HepG2 (cell line): ENCODE data around the gene FAM174C. TPM values are rescaled to one million over a fixed set of nuclear protein-coding genes. Genes with fewer than 3 reads are reported as not detected.

Source experiments
- AFF4 ChIP-seq: sonication (generic); formaldehyde crosslinking; IDR thresholded peaks from 2 replicates; pipeline ENCODE4 v1.4.0; 2020; ENCODE audit warnings: missing genetic modification reagents
- ASH2L ChIP-seq: fragments of 300-600, 200-600 bp; sonication (generic); IDR thresholded peaks from 2 replicates; pipeline ENCODE4 v1.7.0; 2017; ENCODE audit warnings: low read depth, mild to moderate bottlenecking, moderate library complexity, mixed read lengths, low read length; ENCODE audit not compliant: insufficient read length
- BORCS8-MEF2B ChIP-seq: sonication (generic); formaldehyde crosslinking; IDR thresholded peaks from 2 replicates; pipeline ENCODE4 v1.8.0; 2022; ENCODE audit warnings: mild to moderate bottlenecking, missing genetic modification reagents
- E2F2 ChIP-seq: sonication (generic); formaldehyde crosslinking; IDR thresholded peaks from 2 replicates; pipeline ENCODE4 v1.4.0; 2020; ENCODE audit warnings: missing genetic modification reagents, borderline replicate concordance
- FIP1L1 ChIP-seq: fragments of 200-400 bp; formaldehyde crosslinking; IDR thresholded peaks from 2 replicates; pipeline ENCODE4 v1.6.1; 2018; ENCODE audit warnings: low read depth, mild to moderate bottlenecking, low read length, moderate library complexity, borderline replicate concordance; ENCODE audit not compliant: insufficient read depth
- KDM3A ChIP-seq: IDR thresholded peaks from 2 replicates; pipeline ENCODE4 v1.6.1; 2018; ENCODE audit warnings: low read depth, missing compliant biosample characterization
- MAFK ChIP-seq, 2 experiments: IDR thresholded peaks in 1 of 2; conservative IDR thresholded peaks in 1 of 2; 2 replicates each; pipeline ENCODE4 v1.6.1; 2011; ENCODE audit warnings: improper control_type of control experiment in 2 of 2, low read length in 2 of 2
- MTF2 ChIP-seq: sonication (generic); formaldehyde crosslinking; IDR thresholded peaks from 2 replicates; pipeline ENCODE4 v1.5.0; 2020; ENCODE audit warnings: missing genetic modification reagents, borderline replicate concordance
- SMARCE1 ChIP-seq: fragments of 450-650 bp; IDR thresholded peaks from 2 replicates; pipeline ENCODE4 v1.6.1; 2017; ENCODE audit warnings: borderline replicate concordance
- ZBTB4 ChIP-seq: sonication (generic); formaldehyde crosslinking; IDR thresholded peaks from 2 replicates; pipeline ENCODE4 v1.4.0; 2020; ENCODE audit warnings: missing genetic modification reagents, mild to moderate bottlenecking, borderline replicate concordance
- ZFP36L2 ChIP-seq: sonication (generic); formaldehyde crosslinking; IDR thresholded peaks from 2 replicates; pipeline ENCODE4 v1.4.0; 2020; ENCODE audit warnings: missing genetic modification reagents
- ZNF235 ChIP-seq: sonication (generic); formaldehyde crosslinking; IDR thresholded peaks from 2 replicates; pipeline ENCODE4 v1.8.1; 2023; ENCODE audit warnings: mild to moderate bottlenecking, missing genetic modification reagents, borderline replicate concordance
- ZNF557 ChIP-seq: sonication (generic); formaldehyde crosslinking; IDR thresholded peaks from 2 replicates; pipeline ENCODE4 v1.4.0; 2020; ENCODE audit warnings: missing genetic modification reagents
- ZNF740 ChIP-seq: sonication (generic); formaldehyde crosslinking; IDR thresholded peaks from 2 replicates; pipeline ENCODE4 v1.4.0; 2020; ENCODE audit warnings: missing genetic modification reagents
- ZSCAN31 ChIP-seq: sonication (generic); formaldehyde crosslinking; IDR thresholded peaks from 2 replicates; pipeline ENCODE4 v1.5.0; 2020; ENCODE audit warnings: low read depth, mild to moderate bottlenecking, missing genetic modification reagents
- polyA plus RNA-seq, 8 experiments: library from polyadenylated mRNA; depleted of rRNA in 3 of 8; stranded (reverse) in 7 of 8; unstranded in 1 of 8; fragments of >200 nt; fragmentation: Illumina TruSeq in 4 of 8; extraction: Trizol in 4 of 8; gene quantifications; 2 replicates each; pipeline versions ENCODE4 v1.2.1 to v1.2.3, GENCODE V29; 2011 to 2016; ENCODE audit warnings: low read depth in 4 of 8, missing spikeins in 1 of 8, mixed read lengths in 1 of 8; ENCODE audit not compliant: insufficient read depth in 1 of 8
- total RNA-seq, 5 experiments: library from RNA; depleted of rRNA; stranded (reverse); fragments of >200 nt; fragmentation: Illumina TruSeq; extraction: Trizol; gene quantifications; 2 replicates each; pipeline ENCODE4 v1.2.3, GENCODE V29; 2016; ENCODE audit warnings: low read depth in 1 of 5

Gene FAM174C
- total and polyA plus RNA-seq, 2 of the 13 experiments (the other 11 are each of a cell fraction or from before 2014, with no cell fraction given) = 19.5 to 31.3 TPM

GRCh38 chr19:1248139-1248785 is 27.1 kb upstream of the FAM174C start, which contains the start of gene MIDN (continued):
- TF ChIP-seq BORCS8-MEF2B (peak; percentile 51; the same call in 1 of the 2 replicates), E2F2 (CRISPR knock-in tag) (no peak), ZNF557 (CRISPR knock-in tag) (no peak), ZFP36L2 (CRISPR knock-in tag) (no peak), ZBTB4 (no peak), ASH2L (no peak), MTF2 (CRISPR knock-in tag) (no peak), ZSCAN31 (CRISPR knock-in tag) (no peak; the same call in 1 of the 2 replicates), KDM3A (CRISPR knock-in tag) (peak; percentile 91; the same call in 1 of the 2 replicates), SMARCE1 (no peak), MAFK (conservative IDR thresholded peaks at IDR 0.05 in 1 of 2, IDR thresholded peaks at IDR 0.05 in 1 of 2; ENCODE audit: low read length in 2 of 2) (peak in 1 of 2 experiments; percentile 46; a peak in 2 of 4 replicates), FIP1L1 (peak; percentile 74; the same call in 1 of the 2 replicates), ZNF235 (CRISPR knock-in tag) (peak; percentile 96; the same call in 1 of the 2 replicates), AFF4 (CRISPR knock-in tag) (peak; percentile 84; the same call in 1 of the 2 replicates), ZNF740 (peak; percentile 97)
